T-helper 2 cell treated with Interferon-gamma antibody and Interleukin-4, amounts not matched to agents 5 μg/mL and 100 μg/mL, for 36 hours (primary cell): ENCODE measurements around the gene EPPIN.

ENCODE experiments used
- DNase-seq: peaks from one replicate; pipeline ENCODE4 v3.0.0; 2021; ENCODE audit warnings: low spot score
- H3K27ac Mint-ChIP-seq: one replicate; pipeline ENCODE4 v1.8.0; 2021; ENCODE audit warnings: mild to moderate bottlenecking, mixed read lengths
- H3K27me3 Mint-ChIP-seq: one replicate; pipeline ENCODE4 v1.8.0; 2021; ENCODE audit warnings: low read depth, mixed read lengths
- H3K36me3 Mint-ChIP-seq: one replicate; pipeline ENCODE4 v1.8.0; 2021; ENCODE audit warnings: low read depth, mixed read lengths
- H3K4me1 Mint-ChIP-seq: one replicate; pipeline ENCODE4 v1.8.0; 2021; ENCODE audit warnings: low read depth, mixed read lengths
- H3K4me3 Mint-ChIP-seq: one replicate; pipeline ENCODE4 v1.8.0; 2022; ENCODE audit warnings: mild to moderate bottlenecking, moderate library complexity, mixed read lengths
- H3K9me3 Mint-ChIP-seq: one replicate; pipeline ENCODE4 v1.8.0; 2021; ENCODE audit warnings: mixed read lengths

The EPPIN gene

DNA sequence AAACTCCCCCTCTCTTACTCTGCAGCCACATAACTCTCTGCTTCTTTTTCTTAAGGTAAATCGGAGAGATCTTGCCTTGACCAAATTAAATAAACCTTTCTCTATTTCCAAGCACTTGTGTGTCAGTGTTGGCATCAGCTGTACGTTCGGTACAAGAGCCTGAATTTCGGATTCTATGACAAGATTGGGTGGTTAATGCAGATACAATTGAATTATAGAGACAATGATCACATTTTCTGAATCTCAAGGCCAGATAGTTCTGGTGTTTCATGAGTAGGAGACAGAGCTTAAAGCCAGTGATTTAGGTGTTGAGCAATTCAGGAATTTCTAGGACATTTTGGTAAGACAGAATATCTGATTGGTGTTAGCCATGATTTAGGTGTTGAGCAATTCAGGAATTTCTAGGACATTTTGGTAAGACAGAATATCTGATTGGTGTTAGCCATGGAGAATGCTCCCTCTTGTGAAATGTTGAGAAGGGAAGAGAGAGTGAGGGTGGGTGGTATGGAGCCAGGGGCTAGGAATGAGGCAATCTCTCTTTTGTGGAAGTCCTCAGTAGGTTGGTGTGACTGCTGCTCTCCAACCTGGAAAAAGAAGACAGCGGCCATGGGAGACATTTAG lies 36.8 kb downstream of the EPPIN start:
- Mint-ChIP-seq H3K27me3 (peaks cover 26% of the 10 kb centered on the region), H3K9me3 (no peaks in the 10 kb centered on the region), H3K36me3 (no peaks in the 10 kb centered on the region), H3K27ac (no peak overlapping the region), H3K4me3 (no peak overlapping the region), H3K4me1 (peaks cover 8% of the 10 kb centered on the region)
- DNase-seq: no peak

DNA sequence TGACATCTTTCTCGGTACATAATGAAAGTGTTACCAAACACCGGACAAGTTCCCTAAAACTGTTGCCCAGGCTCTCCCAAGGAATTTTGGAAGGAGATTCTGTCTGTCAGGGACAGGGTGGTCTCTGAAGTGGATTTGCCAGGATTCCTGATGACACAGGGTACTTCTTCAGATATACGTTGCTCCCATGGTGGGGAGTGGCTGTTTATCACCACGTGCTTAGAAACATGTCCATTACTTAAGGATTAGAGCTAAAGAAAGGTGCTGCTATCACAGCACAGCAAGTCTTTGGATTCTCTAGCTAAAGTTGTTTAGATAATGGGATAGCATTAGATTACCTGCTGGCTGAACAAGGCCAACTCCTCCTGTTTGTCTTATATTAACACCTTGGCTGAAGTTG lies 38.1 kb downstream of the EPPIN start:
- Mint-ChIP-seq H3K27ac (no peak overlapping the region), H3K27me3 (peaks cover 24% of the 10 kb centered on the region), H3K36me3 (no peaks in the 10 kb centered on the region), H3K4me1 (peaks cover 8% of the 10 kb centered on the region), H3K9me3 (no peaks in the 10 kb centered on the region), H3K4me3 (no peak overlapping the region)
- DNase-seq: no peak

DNA sequence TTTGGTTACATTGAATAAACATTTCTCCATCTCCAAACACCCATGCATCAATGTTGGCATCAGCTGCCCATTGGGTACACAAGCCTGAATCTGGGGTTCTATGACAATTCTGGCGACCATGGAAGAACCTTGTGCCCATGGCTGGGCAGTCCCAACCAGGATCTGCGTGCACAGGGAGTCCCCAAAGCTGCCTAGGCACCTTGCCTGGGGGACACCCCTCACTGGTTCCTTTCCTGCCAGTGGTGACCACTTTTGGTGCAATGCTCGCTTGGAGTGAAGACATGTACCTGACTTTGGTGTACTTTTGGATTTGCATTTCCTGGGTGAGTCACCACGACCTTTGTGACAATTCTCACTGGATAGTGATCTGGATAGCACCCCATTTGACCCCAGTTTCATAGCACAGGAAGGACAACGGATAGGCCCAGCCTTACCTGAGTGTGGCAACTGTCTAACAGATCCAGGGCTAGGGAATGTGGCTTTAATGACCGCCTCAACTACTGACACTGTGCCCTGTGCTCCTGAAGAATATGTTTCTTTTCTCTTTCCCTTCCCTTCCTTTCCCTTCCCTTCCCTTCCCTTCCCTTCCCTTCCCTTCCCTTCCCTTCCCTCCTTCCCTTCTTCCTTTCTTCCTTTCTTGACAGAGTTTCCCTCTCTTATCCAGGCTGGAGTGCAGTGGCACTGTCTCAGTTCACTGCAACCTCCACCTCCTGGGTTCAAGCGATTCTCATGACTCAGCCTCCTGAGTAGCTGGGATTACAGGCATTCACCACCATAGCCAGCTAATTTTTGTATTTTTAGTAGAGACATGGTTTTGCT lies 38.9 kb downstream of the EPPIN start:
- DNase-seq: no peak
- Mint-ChIP-seq H3K9me3 (no peaks in the 10 kb centered on the region), H3K36me3 (no peaks in the 10 kb centered on the region), H3K4me3 (no peak overlapping the region), H3K27me3 (peaks cover 26% of the 10 kb centered on the region), H3K27ac (no peak overlapping the region), H3K4me1 (peaks cover 8% of the 10 kb centered on the region)

DNA sequence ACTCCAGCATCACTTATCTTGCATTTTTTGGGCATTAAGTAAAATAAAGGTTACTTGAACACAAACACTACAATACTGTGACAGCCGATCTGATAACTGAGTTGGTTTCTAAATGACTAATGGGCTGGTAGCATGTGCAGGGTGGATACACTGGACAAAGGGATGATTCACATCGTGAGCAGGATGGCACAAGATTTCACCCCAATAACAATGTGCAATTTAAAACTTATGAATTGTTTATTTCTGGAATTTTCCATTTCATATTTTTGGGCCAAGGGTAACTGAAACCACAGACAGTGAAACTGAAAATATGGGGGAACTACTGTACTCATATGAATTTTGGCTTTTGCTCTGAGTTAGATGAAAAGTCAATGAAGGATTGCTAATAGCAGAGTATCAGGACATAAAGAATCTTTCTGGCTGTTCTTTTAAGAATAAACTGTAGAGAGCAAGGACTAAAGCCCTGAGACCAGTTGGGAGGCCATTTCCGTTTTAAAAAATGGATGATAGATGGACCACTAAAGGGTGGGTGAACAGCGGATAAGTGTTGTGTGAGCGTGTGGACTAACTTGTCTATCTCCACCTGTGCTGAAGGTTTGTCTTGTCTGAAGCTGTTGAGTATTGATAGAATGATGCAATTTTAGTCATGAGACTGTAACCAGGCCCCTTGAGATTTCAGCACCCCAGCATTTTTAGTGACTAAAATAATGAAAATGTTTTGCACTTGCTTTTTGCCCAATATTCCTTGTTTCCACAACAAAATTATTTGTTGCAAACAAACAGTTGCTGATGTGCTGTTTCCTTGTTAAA lies 40.0 kb downstream of the EPPIN start:
- Mint-ChIP-seq H3K4me1 (peaks cover 8% of the 10 kb centered on the region), H3K27me3 (peaks cover 25% of the 10 kb centered on the region), H3K27ac (no peak overlapping the region), H3K4me3 (no peak overlapping the region), H3K9me3 (no peaks in the 10 kb centered on the region), H3K36me3 (no peaks in the 10 kb centered on the region)
- DNase-seq: peak; percentile 18

DNA sequence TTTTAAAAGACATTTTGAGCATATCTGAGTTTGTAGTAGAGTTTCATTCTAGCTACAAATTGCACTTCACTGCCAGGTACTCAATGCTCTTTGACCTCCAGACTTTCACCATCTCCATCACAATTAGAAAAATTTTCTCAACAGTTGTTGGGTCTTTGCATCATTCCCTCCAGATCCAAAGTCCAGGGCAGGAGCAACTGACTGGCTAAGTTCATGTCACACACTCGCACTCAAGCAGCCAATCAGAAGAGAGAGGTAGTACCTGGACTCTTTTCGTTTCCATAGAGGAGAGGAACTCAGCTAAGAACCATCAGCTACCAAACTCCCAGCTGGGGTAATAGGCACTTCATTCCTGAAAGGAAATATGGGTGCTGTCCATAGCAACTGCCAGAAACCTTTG lies 40.8 kb downstream of the EPPIN start:
- DNase-seq: no peak
- peaks cover 8% of the 10 kb centered on the region for H3K4me1 Mint-ChIP-seq
- peaks cover 26% of the 10 kb centered on the region for H3K27me3 Mint-ChIP-seq
- no peaks in the 10 kb centered on the region for H3K9me3 Mint-ChIP-seq
- no peaks in the 10 kb centered on the region for H3K36me3 Mint-ChIP-seq
- no peak overlapping the region for H3K27ac Mint-ChIP-seq
- H3K4me3 Mint-ChIP-seq: no peak overlapping the region

DNA sequence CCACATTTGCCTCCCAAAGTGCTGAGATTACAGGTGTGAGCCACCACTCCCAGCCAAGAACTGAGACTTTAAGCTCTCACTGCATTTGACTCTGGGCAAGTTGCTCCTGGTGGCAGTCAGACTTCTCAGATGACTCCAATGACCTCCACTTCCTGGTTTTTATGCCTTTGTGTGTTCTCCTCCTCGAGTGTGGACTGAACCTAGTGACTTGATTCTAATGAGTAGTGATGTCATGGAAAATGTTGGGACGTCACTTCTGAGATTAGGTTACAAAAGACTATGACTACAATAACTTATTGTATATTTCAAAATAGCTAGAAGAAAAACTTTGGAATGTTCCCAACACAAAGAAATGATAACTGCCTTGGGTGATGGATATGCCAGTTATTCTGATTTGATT lies 43.8 kb downstream of the EPPIN start:
- no peaks in the 10 kb centered on the region for H3K36me3 Mint-ChIP-seq
- H3K27ac Mint-ChIP-seq: no peak overlapping the region
- H3K4me1 Mint-ChIP-seq: peaks cover 8% of the 10 kb centered on the region
- H3K4me3 Mint-ChIP-seq: no peak overlapping the region
- DNase-seq: no peak
- H3K27me3 Mint-ChIP-seq: peaks cover 27% of the 10 kb centered on the region
- no peaks in the 10 kb centered on the region for H3K9me3 Mint-ChIP-seq

DNA sequence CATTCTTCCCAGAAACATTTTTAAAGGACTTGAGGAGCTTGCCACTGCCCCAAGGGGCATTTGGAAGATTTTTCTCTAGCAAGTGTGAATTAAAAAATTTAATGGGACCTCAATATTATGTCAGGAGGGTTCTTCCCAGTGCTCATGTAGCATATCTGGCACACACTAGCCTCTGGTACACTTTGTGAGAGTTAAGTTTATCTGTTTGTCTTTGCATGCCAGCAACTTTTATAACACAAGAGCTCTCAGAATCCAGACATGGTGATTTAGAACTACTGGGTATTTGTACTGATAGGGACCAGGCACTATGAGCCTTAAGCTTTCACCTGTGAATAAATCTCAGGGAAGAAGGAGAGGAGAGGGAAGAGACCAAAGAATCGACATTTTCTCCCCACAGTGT lies 44.6 kb downstream of the EPPIN start:
- Mint-ChIP-seq H3K27me3 (peaks cover 27% of the 10 kb centered on the region), H3K4me1 (peaks cover 7% of the 10 kb centered on the region), H3K9me3 (no peaks in the 10 kb centered on the region), H3K36me3 (no peaks in the 10 kb centered on the region), H3K27ac (no peak overlapping the region), H3K4me3 (no peak overlapping the region)
- no peak for DNase-seq

DNA sequence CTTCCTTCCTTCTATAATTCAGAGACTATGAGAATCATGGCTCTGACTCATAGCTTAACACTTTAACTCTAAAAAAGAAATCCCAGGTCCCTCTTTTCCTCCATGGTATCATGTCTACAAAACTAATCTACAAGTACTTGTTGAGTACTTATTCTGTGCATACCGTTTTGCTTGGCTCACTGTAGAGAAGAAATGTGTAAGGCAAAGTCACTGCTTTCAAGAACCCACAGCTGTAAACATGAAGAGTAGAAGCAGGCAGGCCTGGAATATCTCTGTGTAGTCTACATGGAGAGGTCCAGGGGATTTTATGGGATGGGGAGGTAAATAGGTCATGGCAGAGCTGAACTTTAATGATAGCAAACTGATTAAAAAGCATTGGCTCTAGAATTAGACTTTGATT lies 45.6 kb downstream of the EPPIN start:
- H3K9me3 Mint-ChIP-seq: no peaks in the 10 kb centered on the region
- H3K27me3 Mint-ChIP-seq: peaks cover 24% of the 10 kb centered on the region
- no peaks in the 10 kb centered on the region for H3K36me3 Mint-ChIP-seq
- H3K4me3 Mint-ChIP-seq: no peak overlapping the region
- no peak overlapping the region for H3K27ac Mint-ChIP-seq
- no peaks in the 10 kb centered on the region for H3K4me1 Mint-ChIP-seq
- DNase-seq: no peak

DNA sequence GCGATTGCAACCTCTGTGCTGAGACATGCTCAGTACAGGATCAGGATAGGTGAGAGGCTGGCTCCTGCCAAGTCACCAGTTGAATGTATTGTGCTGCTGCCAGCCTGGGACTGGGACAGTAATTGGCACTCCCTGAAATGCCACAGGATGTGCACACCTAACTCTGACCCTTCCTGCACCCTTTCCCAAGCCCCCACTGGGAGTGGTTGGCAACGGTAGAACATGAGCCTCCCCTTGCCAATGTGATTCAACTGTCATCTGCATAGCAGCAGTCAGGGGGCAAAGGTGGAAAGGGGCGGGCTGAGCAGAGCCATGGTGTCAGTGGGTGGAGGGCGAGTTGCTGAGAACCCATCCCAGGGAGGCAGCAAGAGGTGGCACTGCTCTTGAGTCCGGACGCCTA lies 47.2 kb downstream of the EPPIN start:
- H3K27me3 Mint-ChIP-seq: peaks cover 21% of the 10 kb centered on the region
- H3K9me3 Mint-ChIP-seq: no peaks in the 10 kb centered on the region
- no peak overlapping the region for H3K27ac Mint-ChIP-seq
- H3K4me3 Mint-ChIP-seq: no peak overlapping the region
- DNase-seq: no peak
- no peaks in the 10 kb centered on the region for H3K36me3 Mint-ChIP-seq
- no peaks in the 10 kb centered on the region for H3K4me1 Mint-ChIP-seq

DNA sequence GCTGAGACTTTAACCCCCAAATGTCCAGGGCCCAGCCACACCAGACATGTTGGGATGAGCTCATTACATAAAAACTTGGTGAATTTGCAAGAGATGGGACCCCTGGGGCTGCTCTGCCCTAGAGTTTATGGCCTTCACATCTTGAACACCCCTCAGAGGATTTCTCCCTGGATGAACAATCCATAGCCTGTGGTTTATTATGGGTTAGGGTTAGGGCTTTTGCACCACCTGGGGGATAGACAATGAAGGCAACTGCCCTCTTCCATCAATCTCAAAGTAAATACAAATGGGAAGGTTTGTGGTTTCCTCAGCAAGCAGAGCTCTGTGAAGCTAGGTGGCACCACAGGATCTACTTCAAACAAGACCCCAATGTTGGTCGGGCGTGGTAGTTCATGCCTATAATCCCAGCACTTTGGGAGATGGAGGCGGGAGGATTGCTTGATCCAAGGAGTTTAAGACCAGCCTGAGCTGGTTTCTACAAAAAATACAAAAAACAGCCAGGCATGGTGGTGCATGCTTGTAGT lies 49.2 kb downstream of the EPPIN start:
- no peaks in the 10 kb centered on the region for H3K36me3 Mint-ChIP-seq
- DNase-seq: no peak
- H3K27ac Mint-ChIP-seq: no peak overlapping the region
- no peak overlapping the region for H3K4me3 Mint-ChIP-seq
- H3K27me3 Mint-ChIP-seq: peaks cover 19% of the 10 kb centered on the region
- H3K9me3 Mint-ChIP-seq: no peaks in the 10 kb centered on the region
- H3K4me1 Mint-ChIP-seq: no peaks in the 10 kb centered on the region

DNA sequence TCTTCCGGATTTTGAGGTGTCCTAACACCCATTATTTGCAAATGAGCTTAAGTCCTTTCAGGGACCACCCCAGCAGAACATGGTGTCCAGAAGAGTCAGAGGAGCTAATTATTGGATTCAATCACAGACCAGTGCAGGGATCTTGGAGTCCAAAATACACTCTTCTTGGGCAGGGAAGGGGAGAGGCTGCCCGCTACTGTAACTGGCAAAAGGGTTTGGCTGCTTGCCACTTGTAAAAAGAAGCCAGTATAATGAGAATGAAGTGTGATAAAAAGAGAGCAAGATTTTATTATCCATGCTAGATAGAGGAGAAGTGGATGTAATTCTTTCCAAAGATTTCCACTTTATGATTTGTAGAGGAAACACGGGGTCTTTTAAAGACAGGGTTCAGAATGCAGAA lies 51.0 kb downstream of the EPPIN start:
- Mint-ChIP-seq H3K4me3 (no peak overlapping the region), H3K27ac (no peak overlapping the region), H3K36me3 (no peaks in the 10 kb centered on the region), H3K9me3 (no peaks in the 10 kb centered on the region), H3K4me1 (no peaks in the 10 kb centered on the region), H3K27me3 (peaks cover 17% of the 10 kb centered on the region)
- no peak for DNase-seq

DNA sequence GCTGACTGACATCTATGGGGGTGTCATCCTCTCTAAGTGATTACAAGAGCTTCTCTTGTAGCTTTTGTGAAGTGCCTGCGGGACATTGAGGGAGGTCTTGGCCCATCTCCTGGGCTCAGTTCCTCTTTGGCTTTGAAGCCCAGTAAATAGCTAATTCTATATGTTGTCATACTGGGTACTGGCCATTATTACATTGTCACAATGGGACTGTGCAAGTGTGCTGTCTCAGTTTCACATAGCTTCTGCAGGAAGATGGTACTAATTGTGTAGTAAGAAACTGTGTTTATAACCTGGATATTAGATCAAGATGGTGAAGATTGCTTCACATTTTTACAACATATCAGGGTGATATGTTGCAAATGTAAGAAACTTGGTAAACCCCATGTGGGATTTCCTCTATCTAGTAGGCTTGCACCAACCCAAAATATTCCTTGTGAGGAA lies 51.7 kb downstream of the EPPIN start:
- no peaks in the 10 kb centered on the region for H3K4me1 Mint-ChIP-seq
- no peak overlapping the region for H3K4me3 Mint-ChIP-seq
- peaks cover 16% of the 10 kb centered on the region for H3K27me3 Mint-ChIP-seq
- no peak for DNase-seq
- H3K27ac Mint-ChIP-seq: no peak overlapping the region
- H3K36me3 Mint-ChIP-seq: no peaks in the 10 kb centered on the region
- H3K9me3 Mint-ChIP-seq: no peaks in the 10 kb centered on the region
